ENCODE measurements around the gene MBLAC2. TPM values are rescaled to one million over a fixed set of nuclear protein-coding genes. Genes with fewer than 3 reads are reported as not detected.

Gene MBLAC2
- polyA plus RNA-seq, 1 of the 3 experiments (the other 2 are of a cell fraction), result 2.0 TPM

GRCh38 chr5:90472783-90473395, 1.7 kb downstream of the MBLAC2 start:
- ChIA-PET POLR2A (interaction anchor here (1.0 kb wide), 1 partner anchor 62 kb away, joined by 3 read pairs; no protein-coding TSS in a partner anchor), CTCF (interaction anchor here (0.7 to 2.7 kb wide), 4 partner anchors 11 to 131 kb away, joined by 3 to 12 read pairs (median 6); no protein-coding TSS in a partner anchor)
- H3K4me2 ChIP-seq, result peak overlapping the region; percentile 98
- H3K9ac ChIP-seq, result peak overlapping the region; percentile 76
- TF ChIP-seq NRF1 (IDR thresholded peaks at IDR 0.05; ENCODE audit: low read depth, low read length), result no peak
- no peak for TF ChIP-seq EP300 (IDR thresholded peaks at IDR 0.05; ENCODE audit: borderline replicate concordance in 1 of 2, low read depth in 1 of 2, low read length in 1 of 2)
- TF ChIP-seq ELF1 (IDR thresholded peaks at IDR 0.05), result no peak
- TF ChIP-seq RAD21 (IDR thresholded peaks at IDR 0.05; ENCODE audit: low read length), result no peak
- TF ChIP-seq SMC3 (IDR thresholded peaks at IDR 0.05; ENCODE audit: low read depth, low read length), result no peak
- TF ChIP-seq RXRA (IDR thresholded peaks at IDR 0.05; ENCODE audit: borderline replicate concordance, low read depth), result no peak
- no peak for TF ChIP-seq CTCF (IDR thresholded peaks at IDR 0.05)
- TF ChIP-seq MXI1 (IDR thresholded peaks at IDR 0.05; ENCODE audit: low read depth, low read length), result no peak
- no peak for TF ChIP-seq FOXJ3 (CRISPR knock-in tag; IDR thresholded peaks at IDR 0.05)
- no peak for TF ChIP-seq YY1 (IDR thresholded peaks at IDR 0.05; ENCODE audit: low read depth)
- TF ChIP-seq MEF2A (IDR thresholded peaks at IDR 0.05; ENCODE audit: borderline replicate concordance, low read depth), result no peak
- no peak for TF ChIP-seq REST (IDR thresholded peaks at IDR 0.05; ENCODE audit: low read depth, low read length)
- no peak for TF ChIP-seq MAX (IDR thresholded peaks at IDR 0.05; ENCODE audit: low read depth)
- no peak for TF ChIP-seq NFIC (IDR thresholded peaks at IDR 0.05; ENCODE audit: borderline replicate concordance)
- TF ChIP-seq RCOR1 (IDR thresholded peaks at IDR 0.05; ENCODE audit: low read length), result no peak
- no peaks in the 10 kb centered on the region for H3K9me3 ChIP-seq
- no peaks in the 10 kb centered on the region for H3F3A ChIP-seq (replicated peaks; ENCODE audit: insufficient read depth)
- 37% methylated on average over 9 of the region's 9 CpGs for WGBS (ENCODE audit: low lambda C conversion rate)
- H3K4me3 ChIP-seq (ENCODE audit: low read depth in 2 of 2, low read length in 1 of 2), result peak overlapping the region; percentile 89 to 93
- peak overlapping the region in 1 of 2 experiments; percentile 94; a peak in 3 of 4 replicates for H3K27ac ChIP-seq (ENCODE audit: low read depth in 2 of 2, low read length in 1 of 2)
- H4K20me1 ChIP-seq (ENCODE audit: insufficient read depth), result no peaks in the 10 kb centered on the region
- peak overlapping the region; percentile 92 for H2AFZ ChIP-seq (ENCODE audit: low read depth)
- H3K79me2 ChIP-seq (ENCODE audit: insufficient read depth), result peaks cover 28% of the 10 kb centered on the region
- no peaks in the 10 kb centered on the region for H3K9me2 ChIP-seq
- H3K4me1 ChIP-seq (ENCODE audit: control insufficient read depth in 1 of 2, insufficient read depth in 2 of 2, low read depth in 1 of 2, low read length in 1 of 2), result peaks cover 10 to 16% of the 10 kb centered on the region in 2 experiments; a peak in 3 of 4 replicates
- no peak for DNase-seq
- peaks cover 0 to 5% of the 10 kb centered on the region in 2 experiments for H3K36me3 ChIP-seq (replicated peaks in 1 of 2; ENCODE audit: control insufficient read depth in 1 of 2, insufficient read depth in 2 of 2, low read length in 1 of 2)
- H3K27me3 ChIP-seq (ENCODE audit: insufficient read depth), result no peaks in the 10 kb centered on the region

Measured in SK-N-SH (cell line).